Duodenal mucosa (tissue), 2 donors: ENCODE results near the gene PDE4B.

Experiments
- H3K27ac ChIP-seq: one replicate; pipeline ENCODE4 v1.7.0; 2013; ENCODE audit warnings: low read depth, low read length
- H3K27me3 ChIP-seq, 2 donors: one replicate each; pipeline ENCODE4 v1.7.0; 2013; ENCODE audit warnings: low read length in 2 of 2, control low read depth in 1 of 2; ENCODE audit not compliant: insufficient read depth in 2 of 2, control insufficient read depth in 1 of 2
- H3K36me3 ChIP-seq, 2 donors: one replicate each; pipeline ENCODE4 v1.7.0; 2013; ENCODE audit warnings: low read length in 2 of 2, control low read depth in 1 of 2; ENCODE audit not compliant: insufficient read depth in 2 of 2, control insufficient read depth in 1 of 2
- H3K4me1 ChIP-seq, 2 donors: one replicate each; pipeline ENCODE4 v1.7.0; 2013; ENCODE audit warnings: low read length in 2 of 2, control low read depth in 1 of 2; ENCODE audit not compliant: insufficient read depth in 2 of 2, control insufficient read depth in 1 of 2
- H3K4me3 ChIP-seq, 2 donors: one replicate each; pipeline ENCODE4 v1.7.0; 2013; ENCODE audit warnings: low read length in 2 of 2, low read depth in 1 of 2
- H3K9ac ChIP-seq, 2 donors: one replicate each; pipeline ENCODE4 v1.7.0; 2013; ENCODE audit warnings: low read length in 2 of 2, low read depth in 1 of 2
- H3K9me3 ChIP-seq, 2 donors: one replicate each; pipeline ENCODE4 v1.7.0; 2013; ENCODE audit warnings: low read length in 2 of 2, control low read depth in 1 of 2; ENCODE audit not compliant: control insufficient read depth in 1 of 2

The PDE4B gene

DNA sequence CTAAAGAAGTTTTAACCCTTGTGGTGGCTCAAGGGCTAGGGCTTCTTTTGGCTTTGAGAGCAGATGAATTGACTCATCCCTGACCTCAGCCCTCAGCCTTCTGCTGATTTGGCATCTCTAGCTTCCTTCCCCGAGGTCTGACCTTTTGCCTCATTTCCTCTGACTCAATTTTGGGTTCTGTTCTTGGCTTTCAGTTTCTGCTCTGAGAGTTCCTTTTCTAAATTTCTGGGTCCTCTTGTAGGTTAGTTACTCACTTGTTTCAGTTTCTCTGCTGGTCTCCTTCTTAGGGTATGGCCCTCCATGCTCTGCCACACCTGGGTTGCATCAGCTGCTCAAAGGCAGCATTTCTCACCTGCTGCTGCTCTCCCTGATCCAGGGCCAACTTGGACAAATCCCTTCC lies 19.4 kb downstream of the PDE4B start:
- no peak overlapping the region for H3K9ac ChIP-seq
- no peaks in the 10 kb centered on the region for H3K9me3 ChIP-seq
- no peaks in the 10 kb centered on the region for H3K4me1 ChIP-seq
- H3K36me3 ChIP-seq = no peaks in the 10 kb centered on the region
- peak overlapping the region; percentile 51 for H3K27ac ChIP-seq
- no peaks in the 10 kb centered on the region for H3K27me3 ChIP-seq
- no peak overlapping the region for H3K4me3 ChIP-seq

DNA sequence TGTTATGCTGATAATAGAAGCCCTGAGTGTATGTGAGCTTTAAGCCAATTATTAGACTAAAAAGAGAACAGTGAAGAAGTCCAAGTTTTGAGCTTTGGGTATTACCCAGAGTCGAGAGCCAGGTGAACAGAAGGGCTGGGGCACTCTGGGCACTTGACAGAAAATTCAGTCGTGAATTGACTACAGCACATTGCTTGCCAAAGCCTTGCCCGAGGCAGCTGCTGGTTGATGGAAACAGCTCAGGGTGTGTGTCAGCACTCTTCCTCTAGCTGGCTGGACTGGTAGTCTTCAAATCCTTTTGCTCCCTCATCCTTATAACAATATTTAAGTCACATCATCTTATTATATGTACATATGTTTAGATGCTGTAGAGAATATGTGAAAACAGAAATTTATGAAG lies 21.3 kb downstream of the PDE4B start:
- Histone ChIP-seq H3K4me3 (no peak overlapping the region), H3K9me3 (no peaks in the 10 kb centered on the region), H3K9ac (no peak overlapping the region), H3K27ac (no peak overlapping the region), H3K27me3 (no peaks in the 10 kb centered on the region), H3K4me1 (no peaks in the 10 kb centered on the region), H3K36me3 (no peaks in the 10 kb centered on the region)

DNA sequence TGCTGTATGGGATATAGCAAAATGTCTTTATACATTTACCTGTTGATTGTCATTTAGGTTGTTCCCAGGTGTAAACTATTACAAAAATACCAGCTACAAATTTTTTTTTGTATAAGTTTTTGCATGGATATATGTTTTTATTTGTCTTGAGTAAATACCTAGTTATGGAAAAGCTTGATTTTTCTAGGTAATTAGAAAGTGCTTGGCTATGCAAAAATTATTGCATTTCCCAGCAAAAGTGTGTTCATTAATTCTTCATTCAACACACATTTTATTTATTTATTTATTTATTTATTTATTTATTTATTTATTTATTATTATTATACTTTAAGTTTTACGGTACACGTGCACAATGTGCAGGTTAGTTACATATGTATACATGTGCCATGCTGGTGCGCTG lies 22.1 kb downstream of the PDE4B start:
- H3K9ac ChIP-seq = no peak overlapping the region

DNA sequence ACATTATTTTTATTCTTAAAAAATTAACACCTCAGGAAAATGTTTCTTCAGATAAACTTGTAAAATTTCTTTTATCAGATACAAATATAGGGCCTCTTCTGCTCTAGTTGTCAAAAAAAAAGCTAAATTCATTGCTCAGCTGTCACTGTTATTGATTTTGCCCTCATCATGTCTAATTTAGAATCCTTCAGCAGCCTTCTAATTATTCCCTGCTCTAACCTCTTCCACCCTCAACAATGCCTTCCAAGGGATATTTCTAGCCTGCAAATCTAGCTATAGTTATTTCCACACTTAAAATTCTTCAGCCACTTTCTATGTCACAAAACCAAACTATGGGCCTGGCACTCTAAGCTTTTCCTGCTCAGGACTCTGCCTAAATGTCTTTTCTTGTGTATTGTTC lies 25.2 kb downstream of the PDE4B start:
- Histone ChIP-seq H3K36me3 (no peaks in the 10 kb centered on the region), H3K4me1 (no peaks in the 10 kb centered on the region), H3K27me3 (no peaks in the 10 kb centered on the region)

More for the DNA sequence above, 22.1 kb downstream of the PDE4B start:
- Histone ChIP-seq H3K27ac (no peak overlapping the region), H3K4me3 (no peak overlapping the region), H3K4me1 (no peaks in the 10 kb centered on the region), H3K9me3 (no peaks in the 10 kb centered on the region), H3K36me3 (no peaks in the 10 kb centered on the region), H3K27me3 (no peaks in the 10 kb centered on the region)

DNA sequence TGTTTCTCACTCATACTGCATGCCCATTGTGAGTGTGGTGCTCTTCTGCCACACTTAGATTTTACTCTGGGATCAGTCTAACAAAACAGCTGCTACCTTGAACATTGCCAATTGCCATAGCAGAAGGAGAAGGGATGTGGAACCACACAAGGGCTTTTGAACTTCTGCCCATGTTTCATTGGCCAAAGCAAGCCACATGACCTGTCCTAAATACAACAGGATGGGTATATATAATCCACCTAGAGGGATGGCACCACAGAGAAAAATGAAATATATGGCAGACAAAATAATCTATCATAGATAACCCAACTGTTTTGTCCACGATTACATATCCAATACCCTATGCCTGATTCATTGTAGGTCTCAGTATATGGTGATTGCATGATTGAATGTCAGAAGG lies 26.3 kb downstream of the PDE4B start:
- H3K4me3 ChIP-seq = no peak overlapping the region
- H3K27me3 ChIP-seq = no peaks in the 10 kb centered on the region
- H3K4me1 ChIP-seq = no peaks in the 10 kb centered on the region
- H3K27ac ChIP-seq = no peak overlapping the region
- H3K9ac ChIP-seq = no peak overlapping the region
- no peaks in the 10 kb centered on the region for H3K9me3 ChIP-seq
- H3K36me3 ChIP-seq = no peaks in the 10 kb centered on the region

More for the DNA sequence above, 25.2 kb downstream of the PDE4B start:
- Histone ChIP-seq H3K9me3 (no peaks in the 10 kb centered on the region), H3K27ac (no peak overlapping the region), H3K4me3 (no peak overlapping the region), H3K9ac (no peak overlapping the region)

DNA sequence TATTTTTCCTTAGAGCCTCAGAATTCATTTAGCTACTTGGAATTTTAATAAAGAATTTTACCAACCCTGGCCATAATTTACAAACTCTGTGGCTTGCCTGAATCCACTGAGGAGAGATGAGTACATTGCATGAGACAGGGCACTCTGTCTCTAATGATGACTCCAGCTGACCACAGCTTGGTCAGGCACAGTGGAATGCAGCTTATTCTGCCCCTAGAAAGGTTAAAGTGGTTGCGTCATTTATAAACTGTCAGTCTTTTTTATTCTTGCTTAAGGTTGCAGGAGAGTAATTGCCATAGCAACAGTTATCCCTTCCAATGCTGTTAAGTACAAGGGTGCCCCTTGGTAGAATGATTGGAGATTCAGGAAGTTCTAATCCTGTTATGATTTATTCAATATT lies 28.3 kb downstream of the PDE4B start:
- Histone ChIP-seq H3K4me1 (no peaks in the 10 kb centered on the region), H3K36me3 (no peaks in the 10 kb centered on the region), H3K27me3 (no peaks in the 10 kb centered on the region), H3K27ac (no peak overlapping the region), H3K9ac (no peak overlapping the region), H3K9me3 (no peaks in the 10 kb centered on the region), H3K4me3 (no peak overlapping the region)

DNA sequence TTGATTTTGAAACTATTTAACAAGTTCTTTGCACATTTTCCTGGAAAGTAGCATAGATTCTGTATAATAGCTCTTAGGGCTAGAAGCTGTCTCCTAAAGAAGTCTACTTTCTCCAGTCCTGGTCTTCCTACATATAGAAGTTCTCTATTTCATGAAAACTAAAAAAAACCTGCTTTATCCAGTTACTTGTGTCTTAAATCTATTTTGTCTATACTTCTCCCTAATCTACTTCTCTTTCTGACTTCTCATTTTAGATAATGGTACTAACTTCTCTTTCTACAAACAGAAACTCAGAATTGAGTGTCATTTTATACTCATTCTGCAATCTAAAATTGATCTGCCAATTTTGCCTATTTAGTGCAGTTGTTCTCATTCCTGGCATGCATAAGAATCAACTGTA lies 28.7 kb downstream of the PDE4B start:
- H3K4me1 ChIP-seq = no peaks in the 10 kb centered on the region
- H3K27me3 ChIP-seq = no peaks in the 10 kb centered on the region
- H3K27ac ChIP-seq = no peak overlapping the region
- no peak overlapping the region for H3K9ac ChIP-seq
- no peak overlapping the region for H3K4me3 ChIP-seq
- H3K36me3 ChIP-seq = no peaks in the 10 kb centered on the region
- no peaks in the 10 kb centered on the region for H3K9me3 ChIP-seq

DNA sequence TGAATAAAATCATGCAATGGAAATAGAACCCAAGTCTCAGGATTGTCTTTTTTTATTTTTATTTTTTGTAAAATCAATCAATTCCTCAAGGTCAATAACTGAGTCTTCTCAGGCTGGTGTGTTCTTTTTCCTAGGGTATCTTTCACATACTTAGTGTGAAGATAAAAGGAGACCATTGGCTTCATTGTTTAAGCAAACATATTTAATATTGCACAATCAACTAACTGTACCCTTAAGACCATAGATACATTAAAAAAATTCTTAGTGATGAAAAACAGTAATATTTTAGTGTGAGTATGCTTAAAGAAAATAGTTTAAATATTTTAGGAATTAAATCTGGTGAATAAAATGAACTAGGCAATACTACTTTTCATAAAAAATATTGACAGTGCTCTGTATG lies 31.4 kb downstream of the PDE4B start:
- no peak overlapping the region for H3K9ac ChIP-seq

DNA sequence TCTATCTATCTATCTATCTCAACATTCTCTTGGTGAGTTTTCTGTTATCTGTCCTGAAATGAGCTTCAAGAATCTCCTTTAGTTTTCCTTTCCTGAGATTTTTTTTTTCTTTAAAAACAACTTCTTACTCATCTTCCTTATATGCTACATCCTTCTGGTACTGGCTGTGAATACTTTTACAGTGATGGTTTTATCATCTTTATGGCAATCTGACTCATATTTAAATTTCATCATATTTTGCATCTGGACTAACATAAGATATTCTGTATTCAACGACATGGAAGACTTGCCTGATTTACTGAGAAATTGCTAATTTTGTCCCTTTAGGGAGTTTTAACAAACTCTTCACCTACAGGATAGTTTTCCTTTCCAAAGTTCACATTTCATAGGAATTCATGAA lies 33.0 kb downstream of the PDE4B start:
- H3K4me3 ChIP-seq = no peak overlapping the region
- no peaks in the 10 kb centered on the region for H3K36me3 ChIP-seq
- H3K4me1 ChIP-seq = no peaks in the 10 kb centered on the region
- H3K27ac ChIP-seq = no peak overlapping the region
- no peaks in the 10 kb centered on the region for H3K27me3 ChIP-seq
- H3K9me3 ChIP-seq = no peaks in the 10 kb centered on the region
- H3K9ac ChIP-seq = no peak overlapping the region

More for the DNA sequence above, 31.4 kb downstream of the PDE4B start:
- H3K9me3 ChIP-seq = no peaks in the 10 kb centered on the region
- no peaks in the 10 kb centered on the region for H3K36me3 ChIP-seq
- H3K27ac ChIP-seq = no peak overlapping the region
- no peak overlapping the region for H3K4me3 ChIP-seq
- no peaks in the 10 kb centered on the region for H3K27me3 ChIP-seq
- no peaks in the 10 kb centered on the region for H3K4me1 ChIP-seq

DNA sequence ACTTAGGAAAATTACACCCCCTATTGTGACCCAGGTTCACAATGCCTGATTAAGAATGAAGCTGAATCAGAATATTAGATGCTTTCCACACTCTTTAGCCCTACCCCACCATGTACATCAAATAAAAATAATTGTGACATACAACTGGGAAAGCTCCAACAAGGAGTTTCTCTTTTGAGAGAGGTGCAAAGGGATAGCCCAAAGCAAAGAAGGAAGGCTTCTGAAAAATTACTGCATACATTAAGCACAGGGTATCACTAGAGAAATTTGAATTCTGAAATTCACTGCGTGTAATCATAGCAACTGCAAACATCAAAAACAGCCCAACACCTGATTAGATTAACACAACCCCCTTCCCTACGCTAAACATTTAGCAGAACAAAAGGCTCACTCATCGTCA lies 34.1 kb downstream of the PDE4B start:
- Histone ChIP-seq H3K9me3 (no peaks in the 10 kb centered on the region), H3K4me3 (no peak overlapping the region), H3K9ac (no peak overlapping the region), H3K27me3 (no peaks in the 10 kb centered on the region), H3K27ac (no peak overlapping the region), H3K4me1 (no peaks in the 10 kb centered on the region), H3K36me3 (no peaks in the 10 kb centered on the region)

DNA sequence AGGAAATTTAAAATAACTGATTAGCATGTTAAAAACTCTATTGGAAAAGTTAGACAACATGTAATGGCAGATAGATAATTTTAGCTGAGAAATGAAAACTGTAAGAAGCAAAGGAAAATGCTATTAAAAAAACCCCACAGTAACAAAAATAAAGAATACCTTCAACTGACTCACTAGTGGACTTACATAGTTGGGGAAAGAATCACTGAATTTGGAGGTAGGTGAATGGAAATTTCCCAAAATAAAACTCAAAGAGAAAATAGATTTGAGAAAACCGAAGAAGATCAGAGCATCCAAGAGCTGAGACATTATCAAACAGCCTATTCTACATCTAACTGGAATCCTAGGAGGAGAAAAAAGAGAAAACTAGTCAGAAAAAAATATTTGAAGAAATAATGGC lies 34.7 kb downstream of the PDE4B start:
- no peak overlapping the region for H3K4me3 ChIP-seq
- no peaks in the 10 kb centered on the region for H3K4me1 ChIP-seq
- no peaks in the 10 kb centered on the region for H3K36me3 ChIP-seq
- no peaks in the 10 kb centered on the region for H3K9me3 ChIP-seq
- H3K27ac ChIP-seq = no peak overlapping the region
- no peak overlapping the region for H3K9ac ChIP-seq
- no peaks in the 10 kb centered on the region for H3K27me3 ChIP-seq
